ENCODE data around the gene SPIN3.
"Not testable (repeated sequence)": the region's sequence is repeated elsewhere in the genome, so short reads cannot be mapped to it uniquely, and the experiment has no call there.

The SPIN3 gene

DNA sequence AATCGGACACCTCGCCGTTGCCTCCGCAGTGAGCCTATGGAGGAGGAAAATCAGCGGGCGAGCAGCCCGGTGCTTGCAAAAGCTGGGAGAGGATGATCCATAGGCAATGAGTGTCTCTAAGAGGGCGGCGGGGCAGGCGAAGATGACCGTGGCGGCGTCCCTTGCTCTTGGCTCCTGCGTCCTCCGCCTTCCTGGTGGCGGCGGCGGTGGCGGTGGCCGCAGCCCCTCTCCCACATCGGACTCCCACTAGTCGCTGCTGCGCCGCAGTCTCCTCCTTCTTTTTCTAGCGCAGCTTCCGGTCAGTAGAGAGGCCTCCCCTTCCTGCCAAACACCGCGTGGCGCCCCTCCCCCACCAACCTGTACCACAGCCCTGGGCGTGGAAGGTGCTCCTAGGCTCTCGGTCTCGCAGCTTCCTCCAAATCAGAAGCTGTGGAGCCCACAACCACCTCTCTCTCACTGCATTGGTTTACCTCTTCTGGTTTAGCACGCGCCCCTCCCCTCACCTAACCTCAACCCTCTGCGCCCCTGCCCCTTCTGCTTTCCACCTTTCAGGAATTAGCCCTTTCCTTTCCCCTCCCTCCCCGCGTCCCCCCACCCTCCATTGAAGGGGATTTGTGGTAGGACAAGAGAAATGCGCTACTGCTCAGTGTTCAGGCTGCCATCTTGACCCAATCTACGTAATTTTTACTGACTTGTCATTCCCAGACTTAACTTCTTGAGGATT is at the start of gene SPIN3:
Gene SPIN3, minus strand, starts transcription at position 271 of the 724 bp plus-strand sequence. CDS start 594 bp downstream, outside the sequence.
- peak; percentile 39 to 67 for DNase-seq (ENCODE audit: low read depth in 2 of 2)

DNA sequence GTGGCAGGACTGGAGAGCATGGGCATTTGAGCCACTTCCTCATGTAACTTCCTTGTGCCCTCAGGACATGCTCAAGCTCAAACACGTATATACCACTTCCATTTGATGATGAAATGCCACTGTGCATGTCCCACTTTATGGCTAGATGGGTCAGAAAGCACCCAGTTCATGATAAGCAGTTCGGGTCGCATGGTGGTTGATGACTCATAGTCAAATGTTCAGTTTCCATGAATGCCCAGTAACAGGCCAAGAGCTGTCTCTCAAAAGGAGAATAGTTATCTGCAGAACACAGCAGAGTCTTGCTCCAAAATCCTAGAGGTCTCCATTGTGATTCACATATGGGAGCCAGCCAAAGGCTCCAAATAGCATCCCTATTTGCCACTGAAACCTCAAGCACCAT is 48.9 kb upstream of the SPIN3 start:
- no peak for DNase-seq (ENCODE audit: low read depth in 2 of 2)

DNA sequence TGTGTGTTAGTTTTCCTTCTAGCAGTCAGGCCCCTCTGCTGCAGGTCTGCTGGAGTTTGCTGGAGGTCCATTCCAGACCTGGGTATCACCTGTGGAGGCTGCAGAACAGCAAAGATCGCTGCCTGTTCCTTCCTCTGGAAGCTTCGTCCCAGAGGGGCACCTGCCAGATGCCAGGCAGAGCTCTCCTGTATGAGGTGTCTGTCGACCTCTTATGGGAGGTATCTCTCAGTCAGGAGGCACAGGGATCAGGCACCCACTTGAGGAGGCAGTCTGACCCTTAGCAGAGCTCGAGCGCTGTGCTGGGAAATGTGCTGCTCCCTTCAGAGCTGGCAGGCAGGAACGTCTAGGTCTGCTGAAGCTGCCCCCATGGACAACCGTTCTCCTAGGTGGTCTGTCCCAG is 41.9 kb upstream of the SPIN3 start:
- not testable (repeated sequence) for DNase-seq (ENCODE audit: low read depth in 2 of 2)

DNA sequence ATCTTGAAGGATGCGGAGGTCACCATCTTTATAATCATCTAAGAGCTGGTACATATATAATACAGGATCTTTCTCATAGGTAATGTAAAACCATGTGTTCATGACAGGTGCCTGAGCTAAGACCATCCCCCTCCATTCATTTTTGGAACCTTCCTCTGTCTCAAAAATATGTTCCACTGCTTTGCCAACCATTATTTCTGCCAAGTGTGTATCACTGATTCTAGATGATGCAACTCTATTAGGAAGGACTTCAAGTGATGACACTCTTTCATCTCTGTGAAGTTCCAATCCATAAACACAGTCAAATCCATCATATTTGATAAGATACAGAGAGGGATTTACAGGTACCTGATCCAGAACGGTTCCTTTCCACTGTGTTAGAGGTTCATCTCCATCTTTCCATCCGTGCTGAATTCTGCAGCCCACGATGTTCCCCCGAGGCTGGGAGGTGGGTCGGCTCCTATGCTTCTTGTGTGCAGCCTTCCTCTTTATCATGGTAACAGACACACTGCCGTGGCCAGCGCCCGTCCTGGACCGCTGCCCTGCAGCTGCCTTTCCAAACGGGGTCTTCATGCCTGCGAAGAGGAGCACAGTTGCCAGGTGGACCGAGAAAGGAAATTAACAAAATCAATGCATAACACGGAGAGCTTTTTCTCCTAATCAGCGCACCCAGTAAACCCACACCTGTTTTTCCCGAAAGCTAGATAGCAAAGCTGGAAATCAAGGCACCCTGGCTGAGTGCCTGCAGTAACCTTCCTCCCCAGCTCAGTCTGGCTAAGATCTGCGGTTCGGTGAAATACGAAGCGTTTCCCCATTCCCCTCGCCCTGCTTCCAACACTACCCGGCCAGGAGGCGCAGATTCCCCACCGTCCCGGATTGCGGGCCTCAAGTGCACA is 718 bp downstream of the SPIN3 start:
- no peak for DNase-seq (ENCODE audit: low read depth in 2 of 2)

DNA sequence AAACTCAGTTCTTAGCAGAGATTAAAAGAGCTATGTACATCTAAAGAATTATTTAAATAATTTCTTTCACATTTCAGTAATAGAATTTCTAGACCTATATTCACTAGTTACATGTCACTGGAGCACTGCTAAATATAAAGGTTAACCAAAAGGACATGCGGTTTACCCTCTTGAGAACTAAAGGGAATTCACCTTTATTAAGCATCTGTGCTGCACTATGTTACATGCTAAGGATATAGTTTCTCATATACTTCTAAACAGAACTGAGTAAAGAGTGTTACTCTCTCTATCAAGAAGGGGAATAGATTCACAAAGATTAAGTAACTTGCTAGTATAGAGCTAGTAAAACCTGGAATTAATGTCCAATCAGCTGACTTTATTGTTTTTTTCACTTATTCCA is 7.6 kb downstream of the SPIN3 start:
- DNase-seq (ENCODE audit: low read depth in 2 of 2), result no peak

DNA sequence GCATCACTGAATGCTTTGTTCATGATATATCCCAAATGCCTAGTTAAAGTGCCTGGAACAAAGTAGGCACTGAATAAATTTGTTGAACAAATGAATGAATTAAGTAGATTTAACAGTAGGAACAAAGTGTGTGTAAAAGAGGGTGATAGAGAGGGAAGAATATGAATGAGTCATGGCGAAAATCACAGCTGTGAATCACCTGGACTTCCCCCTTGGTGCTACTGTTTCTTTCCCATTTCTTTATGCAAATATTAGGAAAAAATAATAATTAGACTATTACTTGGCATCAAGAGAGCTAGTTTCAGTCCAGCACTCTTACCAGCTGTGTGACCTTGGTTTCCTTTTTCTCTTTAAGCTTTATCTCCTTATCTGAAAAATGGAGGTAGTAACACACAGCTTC is 9.2 kb downstream of the SPIN3 start:
- no peak for DNase-seq (ENCODE audit: low read depth in 2 of 2)

DNA sequence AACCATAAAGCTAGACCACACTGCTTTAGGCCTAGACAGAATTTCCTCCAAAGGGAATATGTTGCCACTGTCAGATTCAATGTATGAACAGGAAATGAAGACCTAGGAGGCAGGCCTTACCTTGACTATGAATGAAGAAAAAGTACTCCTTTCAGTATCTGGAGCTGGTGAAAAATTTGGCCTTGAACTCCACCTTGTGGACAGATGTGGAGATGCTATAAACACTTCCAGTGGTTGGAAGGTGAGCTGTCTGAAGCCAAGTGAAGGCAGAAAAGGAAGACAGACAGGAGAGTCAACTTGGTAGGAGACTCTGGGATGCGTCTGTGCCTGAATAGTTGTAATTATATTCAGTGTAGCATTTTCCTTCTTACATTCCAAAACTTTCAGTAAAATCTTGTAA is 17.2 kb downstream of the SPIN3 start:
- DNase-seq (ENCODE audit: low read depth in 2 of 2), result peak in 1 of 2 experiments; percentile 7

DNA sequence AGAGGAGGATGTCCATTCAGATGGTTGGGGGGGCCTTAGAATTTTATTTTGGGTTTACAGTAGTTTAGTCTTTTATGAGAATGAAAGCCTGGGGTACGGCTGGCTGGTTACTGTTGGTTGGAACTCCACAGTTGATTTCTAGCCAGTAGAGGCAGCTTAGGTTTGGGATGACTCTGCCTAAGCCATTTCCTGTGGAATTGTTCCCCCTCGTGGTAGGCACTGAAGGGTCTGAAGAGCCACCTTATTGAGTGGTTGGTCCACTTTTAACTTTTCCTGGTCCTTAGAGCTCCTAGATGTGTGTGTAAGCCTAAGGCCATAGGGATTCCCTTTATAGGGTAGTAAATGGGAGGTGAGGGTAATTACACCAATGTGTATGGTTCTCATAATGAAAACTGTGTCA is 19.7 kb downstream of the SPIN3 start:
- DNase-seq (ENCODE audit: low read depth in 2 of 2), result no peak

DNA sequence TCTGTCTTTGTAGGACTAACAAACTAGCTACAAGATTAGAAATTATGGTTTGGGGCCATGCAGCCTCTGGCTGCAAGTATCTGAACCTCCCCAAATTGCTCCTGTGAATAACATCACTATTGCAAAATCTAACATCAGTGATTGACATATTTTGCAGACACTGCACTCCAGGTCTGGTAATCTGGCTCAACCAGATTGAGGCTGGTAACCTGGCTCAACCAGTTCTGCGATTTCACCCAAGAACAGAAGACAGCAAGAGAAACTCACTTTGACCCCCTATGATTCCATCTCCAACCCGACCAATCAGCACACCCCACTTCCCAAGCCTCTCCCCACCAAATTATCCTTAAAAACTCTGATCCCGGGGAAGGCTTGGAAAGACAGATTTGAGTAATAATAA is 20.9 kb downstream of the SPIN3 start:
- no peak for DNase-seq (ENCODE audit: low read depth in 2 of 2)

DNA sequence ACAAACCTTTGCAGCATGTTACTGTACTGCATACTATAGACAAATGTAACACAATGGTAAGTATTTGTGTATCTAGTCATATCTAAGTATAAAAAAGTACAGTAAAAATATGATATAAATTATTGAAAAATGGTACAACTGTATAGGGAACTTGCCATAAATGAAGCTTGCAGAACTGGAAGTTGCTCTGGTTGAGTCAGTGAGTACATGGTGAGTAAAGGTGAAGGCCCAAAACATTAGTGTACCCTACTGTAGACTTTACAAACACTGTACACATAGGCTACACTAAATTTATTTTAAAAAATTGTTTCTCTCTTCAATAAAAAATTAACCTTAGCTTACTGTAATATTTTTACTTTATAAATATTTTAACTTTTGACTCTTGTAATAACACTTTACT is 25.8 kb downstream of the SPIN3 start:
- DNase-seq (ENCODE audit: low read depth in 2 of 2), result no peak

DNA sequence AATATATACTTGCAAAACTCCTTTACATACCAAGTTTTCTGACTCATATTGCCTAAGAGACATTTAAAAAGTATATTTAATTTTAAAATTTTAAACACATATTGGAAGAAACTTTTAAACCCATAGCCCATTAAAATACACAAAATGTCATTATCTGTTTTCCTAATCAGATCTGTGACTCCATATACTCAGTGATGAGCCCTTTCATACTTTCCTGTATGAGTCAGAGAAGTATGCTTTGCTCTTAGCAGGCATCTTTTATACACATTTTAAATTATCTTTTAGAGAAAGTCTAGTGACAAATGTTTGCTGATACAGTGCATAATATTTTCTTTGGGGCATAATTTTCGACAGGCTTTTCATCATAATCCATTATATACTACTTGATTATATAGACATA is 26.4 kb downstream of the SPIN3 start:
- no peak for DNase-seq (ENCODE audit: low read depth in 2 of 2)

DNA sequence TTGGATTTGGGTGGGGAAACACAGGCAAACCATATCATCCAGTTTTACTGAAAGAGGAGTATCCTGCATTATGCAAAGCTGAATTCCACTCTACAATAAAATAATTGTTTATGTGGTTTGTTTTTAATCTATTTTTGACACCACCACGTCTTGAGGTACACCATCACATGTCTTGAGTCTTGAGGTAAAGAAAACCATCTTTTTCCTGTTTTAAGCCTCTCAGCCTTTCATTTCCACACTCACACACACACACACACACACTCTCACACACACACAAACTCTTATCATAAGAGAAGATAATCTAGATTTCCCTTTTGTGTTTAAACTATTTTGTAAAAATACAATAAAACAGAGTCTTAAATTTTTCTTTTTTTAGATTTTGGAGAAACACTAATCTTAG is 32.0 kb downstream of the SPIN3 start:
- DNase-seq (ENCODE audit: low read depth in 2 of 2), result no peak

DNA sequence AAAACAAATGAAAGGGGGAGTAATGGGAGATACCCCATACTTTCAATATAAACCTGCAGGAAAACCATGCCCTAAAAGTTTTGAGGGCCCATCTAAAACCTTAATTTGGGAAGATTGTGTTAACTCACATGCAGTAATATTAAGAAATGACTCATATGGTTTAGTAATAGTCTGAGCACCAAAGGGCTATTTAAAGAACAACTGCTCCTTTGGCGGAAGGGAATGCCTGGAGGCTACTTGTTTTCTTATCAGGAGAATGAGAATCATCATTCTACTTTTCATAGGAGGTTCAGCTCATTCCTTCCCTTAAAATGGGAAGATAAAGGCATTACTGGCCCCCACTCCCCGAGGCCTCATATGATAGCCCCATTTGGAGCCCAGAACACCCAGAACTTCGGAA is 47.6 kb downstream of the SPIN3 start:
- DNase-seq (ENCODE audit: low read depth in 2 of 2), result no peak

DNA sequence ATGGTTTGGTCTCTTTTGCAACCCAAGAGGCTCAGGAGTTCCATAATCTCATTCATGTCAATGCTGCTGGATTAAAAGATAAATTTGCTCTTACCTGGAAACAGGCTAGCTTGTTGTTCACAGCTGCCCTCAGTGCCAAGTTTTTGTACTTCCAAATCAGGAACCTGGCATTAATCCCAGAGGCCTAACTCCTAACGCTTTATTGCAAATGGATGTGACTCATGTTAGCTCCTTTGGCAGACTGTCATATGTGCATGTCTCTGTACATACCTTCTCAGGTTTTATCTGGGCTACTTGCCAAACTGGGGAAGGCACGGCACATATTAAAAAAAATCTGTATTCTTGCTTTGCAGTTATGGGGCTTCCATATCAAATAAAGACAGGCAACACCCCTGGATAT is 49.1 kb downstream of the SPIN3 start:
- DNase-seq (ENCODE audit: low read depth in 2 of 2), result not testable (repeated sequence)

DNA sequence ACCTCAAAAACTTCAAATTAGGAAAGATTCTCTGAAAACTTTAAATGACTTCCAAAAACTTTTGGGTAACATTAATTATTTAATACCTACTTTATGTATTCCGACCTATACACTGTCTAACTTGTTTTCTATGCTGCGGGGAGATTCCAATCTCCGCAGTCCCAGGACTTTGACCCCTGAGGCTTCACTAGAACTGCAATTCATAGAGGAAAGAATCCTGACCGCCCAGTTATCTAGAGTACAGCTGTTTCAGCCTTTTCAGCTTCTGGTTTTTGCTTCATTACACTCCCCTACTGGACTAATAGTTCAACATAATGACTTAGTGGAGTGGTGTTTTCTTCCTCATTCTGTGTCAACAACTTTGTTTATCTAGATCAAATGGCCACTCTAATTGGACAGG is 50.1 kb downstream of the SPIN3 start:
- DNase-seq (ENCODE audit: low read depth in 2 of 2), result not testable (repeated sequence)

DNA sequence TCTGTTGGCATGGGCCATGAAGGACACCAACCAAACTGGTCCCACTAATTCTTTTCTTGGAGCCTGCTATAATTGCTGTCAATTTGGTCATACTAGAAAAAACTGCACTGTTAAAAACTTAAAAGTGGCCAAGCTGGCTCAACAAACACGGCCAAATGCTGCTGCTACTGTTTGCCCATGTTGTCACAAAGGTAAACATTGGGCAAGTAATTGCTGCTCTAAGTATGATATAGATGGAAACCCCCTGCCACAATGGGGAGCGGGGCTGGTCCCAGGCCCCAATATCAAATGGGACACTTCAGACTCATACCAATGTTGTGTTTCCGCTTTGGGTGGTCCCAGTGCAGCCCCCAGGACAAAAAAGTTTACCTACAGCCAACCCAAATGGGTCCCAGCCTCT is 52.1 kb downstream of the SPIN3 start:
- no peak for DNase-seq (ENCODE audit: low read depth in 2 of 2)

Measured in stimulated activated CD4-positive, alpha-beta T cell treated with anti-CD3 and anti-CD28 coated beads, Interleukin-12 subunit alpha, Interleukin-12 subunit beta, amount 100 ng/mL, for 24 hours (primary cell).